VCaP (cell line): ENCODE measurements around the gene CDH12.

Experiments used
- H3K27ac ChIP-seq: fragments of 450-650 bp; 2 replicates; pipeline ENCODE4 v1.5.1; 2017
- TF ChIP-seq, protein P1 (sequence below): fragments of 450-650 bp; conservative IDR thresholded peaks from 2 replicates; pipeline ENCODE4 v1.5.1; 2017; ENCODE audit warnings: mild to moderate bottlenecking, moderate library complexity

CDH12 gene

DNA sequence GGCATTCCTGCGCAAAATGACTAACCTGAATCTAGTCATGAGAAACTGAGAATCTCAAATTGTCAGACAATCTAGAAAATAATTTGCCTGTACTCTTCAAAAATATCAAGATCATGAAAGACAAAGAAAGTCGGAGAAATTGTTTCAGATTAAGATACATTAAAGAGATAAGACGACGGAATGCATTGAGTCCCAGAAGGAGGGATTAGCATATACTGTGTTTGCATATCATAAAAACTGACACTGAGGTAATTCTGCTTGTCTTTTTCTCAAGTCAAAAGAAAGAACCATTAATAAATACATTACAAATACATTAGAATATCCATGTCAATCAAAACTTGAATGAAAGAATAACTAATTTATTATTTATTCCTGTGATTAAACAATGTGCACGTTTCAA is 88.4 kb downstream of the CDH12 start:
- TF ChIP-seq, protein P1, sequence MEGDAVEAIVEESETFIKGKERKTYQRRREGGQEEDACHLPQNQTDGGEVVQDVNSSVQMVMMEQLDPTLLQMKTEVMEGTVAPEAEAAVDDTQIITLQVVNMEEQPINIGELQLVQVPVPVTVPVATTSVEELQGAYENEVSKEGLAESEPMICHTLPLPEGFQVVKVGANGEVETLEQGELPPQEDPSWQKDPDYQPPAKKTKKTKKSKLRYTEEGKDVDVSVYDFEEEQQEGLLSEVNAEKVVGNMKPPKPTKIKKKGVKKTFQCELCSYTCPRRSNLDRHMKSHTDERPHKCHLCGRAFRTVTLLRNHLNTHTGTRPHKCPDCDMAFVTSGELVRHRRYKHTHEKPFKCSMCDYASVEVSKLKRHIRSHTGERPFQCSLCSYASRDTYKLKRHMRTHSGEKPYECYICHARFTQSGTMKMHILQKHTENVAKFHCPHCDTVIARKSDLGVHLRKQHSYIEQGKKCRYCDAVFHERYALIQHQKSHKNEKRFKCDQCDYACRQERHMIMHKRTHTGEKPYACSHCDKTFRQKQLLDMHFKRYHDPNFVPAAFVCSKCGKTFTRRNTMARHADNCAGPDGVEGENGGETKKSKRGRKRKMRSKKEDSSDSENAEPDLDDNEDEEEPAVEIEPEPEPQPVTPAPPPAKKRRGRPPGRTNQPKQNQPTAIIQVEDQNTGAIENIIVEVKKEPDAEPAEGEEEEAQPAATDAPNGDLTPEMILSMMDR, result no peak
- H3K27ac ChIP-seq, result no peak overlapping the region

DNA sequence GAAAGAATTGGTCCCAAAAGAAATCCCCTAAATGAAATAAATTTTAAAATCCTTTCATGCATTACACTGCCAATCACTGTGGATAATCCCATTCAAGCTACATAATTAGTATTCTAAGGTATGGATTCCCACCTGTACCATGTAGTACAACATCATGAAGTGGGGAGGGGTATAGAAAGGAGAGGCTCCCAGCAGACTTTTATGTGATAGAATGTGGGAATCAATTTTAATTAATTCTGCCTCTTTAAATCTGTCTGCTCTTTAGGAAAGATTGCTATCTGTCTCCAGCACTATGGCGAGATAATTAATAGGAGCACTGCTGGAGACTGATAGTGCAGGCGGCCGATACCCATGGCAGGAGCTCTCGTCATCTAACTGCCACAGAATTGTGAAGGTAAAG is 95.4 kb downstream of the CDH12 start:
- peak overlapping the region; percentile 64 for H3K27ac ChIP-seq
- TF ChIP-seq, protein P1, result no peak

DNA sequence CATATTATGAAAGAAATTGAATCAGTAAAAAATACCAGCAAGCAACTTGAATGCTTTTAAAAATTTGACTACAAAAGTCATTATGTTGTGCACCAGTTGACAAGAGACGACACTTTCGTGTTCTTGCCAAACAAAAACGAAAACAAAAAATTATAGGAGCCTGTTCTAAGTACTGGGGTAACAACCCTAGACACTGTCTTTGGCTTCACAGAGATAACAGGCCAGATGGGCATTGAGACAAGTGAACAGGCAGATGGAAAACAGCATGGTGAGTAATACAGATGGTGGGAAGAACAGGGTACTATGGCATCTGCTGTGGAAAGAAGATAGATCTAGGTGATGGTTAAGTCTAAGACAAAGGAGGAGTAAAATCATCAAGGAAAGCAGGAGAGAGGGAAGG is 99.0 kb downstream of the CDH12 start:
- TF ChIP-seq, protein P1, result no peak
- H3K27ac ChIP-seq, result no peak overlapping the region

DNA sequence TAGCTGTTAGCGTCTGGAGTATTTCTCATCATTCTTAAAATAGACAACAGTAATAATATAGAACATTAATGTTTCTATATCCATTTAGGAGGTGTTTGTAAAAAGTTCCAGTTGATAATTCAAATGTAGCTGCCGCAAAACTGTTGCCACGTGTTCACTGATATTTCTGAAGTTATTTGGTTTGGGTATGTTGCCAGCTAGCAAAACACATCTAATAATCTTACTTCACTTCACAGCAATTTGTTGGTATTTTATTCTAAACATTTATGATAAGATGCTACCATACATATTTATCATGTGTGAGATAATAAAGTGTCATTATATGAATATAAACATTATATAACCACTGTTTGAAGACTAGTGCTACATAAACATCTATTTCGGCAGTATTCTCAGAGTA is 101.6 kb downstream of the CDH12 start:
- no peak overlapping the region for H3K27ac ChIP-seq
- TF ChIP-seq, protein P1, result no peak

DNA sequence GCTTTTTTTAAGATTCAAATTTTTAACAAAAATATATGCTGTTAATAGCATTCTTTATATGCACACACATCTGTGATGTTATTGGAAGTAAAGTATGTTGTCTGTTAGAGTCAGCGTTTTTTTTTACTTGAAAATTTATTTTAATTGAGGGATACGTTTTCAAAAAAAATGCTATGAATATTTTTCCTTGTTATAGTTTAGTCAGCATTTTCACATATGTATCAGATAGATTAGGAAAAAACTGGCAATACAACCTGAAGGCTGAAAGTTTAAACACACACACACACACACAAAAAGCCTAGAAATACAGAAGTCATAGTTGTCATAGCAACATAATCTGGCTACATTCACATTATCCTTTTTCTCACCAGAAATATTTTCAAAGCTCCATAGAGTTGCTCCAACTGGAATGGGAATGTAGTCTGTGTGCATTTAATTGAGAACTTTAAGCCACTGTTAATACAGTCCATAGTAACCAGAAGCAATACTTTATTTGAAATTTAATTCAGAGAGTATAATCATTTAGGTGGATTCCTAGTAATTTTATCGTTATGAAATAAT is 116.6 kb downstream of the CDH12 start:
- no peak overlapping the region for H3K27ac ChIP-seq
- TF ChIP-seq, protein P1, result no peak

DNA sequence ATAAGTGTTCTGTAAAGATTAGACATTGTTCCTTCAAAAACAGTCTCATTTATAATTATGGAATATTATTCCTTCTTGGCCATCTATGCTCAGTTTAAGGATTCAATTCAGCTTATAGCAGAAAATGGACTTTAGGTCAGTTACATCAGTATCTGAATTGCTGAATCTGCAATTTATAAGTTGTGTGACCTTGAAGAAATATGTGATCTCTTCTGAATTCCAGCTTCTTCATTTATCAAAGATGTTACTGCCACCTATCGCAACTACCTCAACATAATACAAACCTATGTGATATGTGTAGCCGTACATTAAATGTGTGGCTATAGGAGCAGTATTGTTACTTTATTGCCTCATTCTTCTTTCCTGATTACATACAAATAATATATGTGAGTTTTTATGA is 118.2 kb downstream of the CDH12 start:
- TF ChIP-seq, protein P1, result no peak
- H3K27ac ChIP-seq, result no peak overlapping the region

DNA sequence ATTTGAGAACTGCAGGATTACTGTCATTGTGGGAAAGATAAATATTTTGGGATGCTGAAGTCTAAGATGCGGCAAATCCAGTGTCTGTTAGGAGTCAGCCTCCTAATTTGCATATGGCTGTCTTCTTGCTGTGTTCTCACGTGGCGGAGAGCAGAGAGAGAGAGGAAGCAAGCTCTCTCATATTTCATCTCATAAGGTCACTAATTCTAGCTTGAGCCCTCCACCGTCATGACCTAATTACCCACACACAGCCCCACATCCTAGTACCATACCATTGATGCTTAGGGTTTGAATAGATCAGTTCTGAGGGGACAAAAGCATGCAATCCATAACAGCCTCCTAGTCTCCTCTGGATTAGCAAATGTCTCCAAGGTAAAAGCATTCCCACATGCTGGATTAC is 124.5 kb downstream of the CDH12 start:
- TF ChIP-seq, protein P1, result no peak

More for the DNA sequence above, 124.5 kb downstream of the CDH12 start:
- no peak overlapping the region for H3K27ac ChIP-seq
